Bronchial epithelial cell (primary cell): ENCODE results near the gene NIPA2. TPM values are rescaled to one million over a fixed set of nuclear protein-coding genes. Genes with fewer than 3 reads are reported as not detected.

Experiments used
- DNase-seq: peaks from one replicate; pipeline ENCODE4 v3.0.0-alpha.2; 2010; ENCODE audit warnings: low read depth
- FAIRE-seq: peaks from 2 replicates; lab custom pipeline; 2011; peaks lifted over from hg19 to GRCh38; lab: Jason Lieb, UNC
- H3K27me3 ChIP-seq: 2 replicates; pipeline ENCODE4 v1.5.1; 2011; ENCODE audit warnings: low read length; ENCODE audit not compliant: control insufficient read depth, insufficient read depth
- H3K36me3 ChIP-seq: 2 replicates; pipeline ENCODE4 v1.5.1; 2011; ENCODE audit warnings: low read length; ENCODE audit not compliant: control insufficient read depth, insufficient read depth
- H3K4me3 ChIP-seq: 2 replicates; pipeline ENCODE4 v1.5.1; 2011; ENCODE audit warnings: mild to moderate bottlenecking, low read depth, low read length, control low read depth
- total RNA-seq: library from RNA; depleted of rRNA; stranded (reverse); fragments of >200 nt; gene quantifications from 2 replicates; pipeline ENCODE4 v1.2.1, GENCODE V29; 2014
- TF ChIP-seq, protein P1 (sequence below): IDR thresholded peaks from 2 replicates; pipeline ENCODE4 v1.5.1; 2011; ENCODE audit warnings: mild to moderate bottlenecking, moderate library complexity, low read length, control low read depth, inconsistent platforms; ENCODE audit not compliant: insufficient read depth, severe bottlenecking

NIPA2 gene
- total RNA-seq, 1 donor from 2014 or later = 76.1 TPM

DNA sequence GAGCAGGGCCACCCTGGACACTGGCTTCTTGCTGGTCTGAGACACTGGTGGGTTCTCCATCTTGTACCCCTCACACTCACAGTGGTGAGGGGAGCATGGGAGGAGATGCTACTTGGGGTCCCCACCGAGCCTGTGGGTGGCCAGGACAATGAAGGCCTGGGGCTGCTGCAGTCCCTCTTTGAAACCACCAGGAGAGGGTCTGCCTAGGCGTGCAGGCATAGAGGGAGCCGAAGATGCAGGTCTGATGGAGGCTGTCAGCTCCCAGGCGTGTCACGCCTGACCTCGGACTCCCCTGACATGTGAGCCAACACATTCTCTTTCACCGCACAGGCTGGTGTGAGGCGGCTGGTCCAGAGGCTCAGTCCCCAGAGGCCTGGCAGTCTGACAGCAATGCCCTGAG is 39.1 kb downstream of the NIPA2 start:
- peaks cover 25% of the 10 kb centered on the region for H3K36me3 ChIP-seq
- no peak for FAIRE-seq
- no peaks in the 10 kb centered on the region for H3K27me3 ChIP-seq
- no peak overlapping the region for H3K4me3 ChIP-seq
- DNase-seq = no peak
- TF ChIP-seq, protein P1, sequence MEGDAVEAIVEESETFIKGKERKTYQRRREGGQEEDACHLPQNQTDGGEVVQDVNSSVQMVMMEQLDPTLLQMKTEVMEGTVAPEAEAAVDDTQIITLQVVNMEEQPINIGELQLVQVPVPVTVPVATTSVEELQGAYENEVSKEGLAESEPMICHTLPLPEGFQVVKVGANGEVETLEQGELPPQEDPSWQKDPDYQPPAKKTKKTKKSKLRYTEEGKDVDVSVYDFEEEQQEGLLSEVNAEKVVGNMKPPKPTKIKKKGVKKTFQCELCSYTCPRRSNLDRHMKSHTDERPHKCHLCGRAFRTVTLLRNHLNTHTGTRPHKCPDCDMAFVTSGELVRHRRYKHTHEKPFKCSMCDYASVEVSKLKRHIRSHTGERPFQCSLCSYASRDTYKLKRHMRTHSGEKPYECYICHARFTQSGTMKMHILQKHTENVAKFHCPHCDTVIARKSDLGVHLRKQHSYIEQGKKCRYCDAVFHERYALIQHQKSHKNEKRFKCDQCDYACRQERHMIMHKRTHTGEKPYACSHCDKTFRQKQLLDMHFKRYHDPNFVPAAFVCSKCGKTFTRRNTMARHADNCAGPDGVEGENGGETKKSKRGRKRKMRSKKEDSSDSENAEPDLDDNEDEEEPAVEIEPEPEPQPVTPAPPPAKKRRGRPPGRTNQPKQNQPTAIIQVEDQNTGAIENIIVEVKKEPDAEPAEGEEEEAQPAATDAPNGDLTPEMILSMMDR = no peak

DNA sequence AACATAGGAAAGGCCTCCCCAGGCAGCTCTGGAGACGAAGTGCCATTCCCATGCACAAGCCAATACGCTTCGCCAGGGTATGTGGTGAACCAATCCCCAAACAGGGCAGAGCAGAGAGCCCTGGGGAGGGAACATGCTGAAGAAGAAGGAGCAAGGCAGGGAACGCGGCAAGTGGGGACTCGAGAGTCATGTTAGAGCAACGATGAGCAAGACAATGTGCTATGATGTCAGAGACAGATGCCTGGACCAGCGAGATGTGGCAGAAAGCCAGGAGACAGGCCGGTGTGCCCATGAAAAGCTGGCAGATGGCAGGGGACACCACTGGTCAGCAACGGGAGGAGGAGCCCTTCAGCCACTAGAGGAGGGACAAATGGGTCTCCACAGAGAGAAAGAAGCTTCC is 39.6 kb downstream of the NIPA2 start:
- TF ChIP-seq, protein P1 = no peak
- no peaks in the 10 kb centered on the region for H3K27me3 ChIP-seq
- FAIRE-seq (no peak), DNase-seq (peak; percentile 18)
- H3K4me3 ChIP-seq = no peak overlapping the region
- H3K36me3 ChIP-seq = peaks cover 28% of the 10 kb centered on the region

DNA sequence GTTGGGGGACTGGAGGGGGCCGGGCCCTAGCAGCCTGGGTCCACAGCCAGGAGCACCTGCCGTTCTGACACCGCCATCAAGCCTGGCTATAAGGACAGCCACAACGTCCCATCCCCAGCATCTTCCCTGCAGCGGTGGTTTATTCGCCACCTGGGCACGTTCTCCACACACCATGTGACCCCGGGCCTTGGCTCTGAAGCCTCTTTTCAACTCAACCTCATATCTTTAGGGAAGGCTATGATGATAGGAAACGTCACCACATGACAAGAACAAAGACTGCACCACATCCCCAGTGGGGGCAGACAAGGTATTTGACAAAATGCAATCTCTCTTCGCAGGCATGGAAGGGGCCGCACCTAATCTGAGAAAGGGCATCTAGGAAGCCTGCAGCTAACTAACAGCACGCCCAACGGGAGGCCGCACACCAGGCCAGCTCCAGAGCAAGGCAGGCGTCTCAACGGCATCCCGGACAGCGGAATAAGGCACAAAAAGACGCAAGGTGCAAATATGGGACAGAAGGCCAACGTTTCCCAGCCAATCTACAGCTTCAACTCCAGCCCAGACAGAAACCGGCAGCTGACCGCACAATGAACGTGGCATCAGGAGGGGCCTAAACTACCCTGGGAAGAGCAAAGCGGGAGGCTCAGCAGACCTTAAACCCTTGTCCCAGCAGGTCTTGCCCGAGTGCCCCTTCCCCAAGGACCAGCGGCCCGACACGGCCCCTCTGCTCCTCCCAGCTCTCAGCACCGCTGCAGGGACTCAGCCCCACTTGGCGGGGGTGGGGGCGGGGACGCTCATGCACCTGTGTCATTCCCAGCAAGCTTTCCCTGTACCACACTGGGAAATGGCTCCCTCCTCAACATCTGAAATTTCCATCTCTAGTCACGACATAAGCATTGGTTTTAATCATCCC is 41.9 kb downstream of the NIPA2 start:
- Histone ChIP-seq H3K4me3 (no peak overlapping the region), H3K27me3 (no peaks in the 10 kb centered on the region), H3K36me3 (peaks cover 24% of the 10 kb centered on the region)
- DNase-seq (no peak), FAIRE-seq (no peak)
- TF ChIP-seq, protein P1 = no peak

DNA sequence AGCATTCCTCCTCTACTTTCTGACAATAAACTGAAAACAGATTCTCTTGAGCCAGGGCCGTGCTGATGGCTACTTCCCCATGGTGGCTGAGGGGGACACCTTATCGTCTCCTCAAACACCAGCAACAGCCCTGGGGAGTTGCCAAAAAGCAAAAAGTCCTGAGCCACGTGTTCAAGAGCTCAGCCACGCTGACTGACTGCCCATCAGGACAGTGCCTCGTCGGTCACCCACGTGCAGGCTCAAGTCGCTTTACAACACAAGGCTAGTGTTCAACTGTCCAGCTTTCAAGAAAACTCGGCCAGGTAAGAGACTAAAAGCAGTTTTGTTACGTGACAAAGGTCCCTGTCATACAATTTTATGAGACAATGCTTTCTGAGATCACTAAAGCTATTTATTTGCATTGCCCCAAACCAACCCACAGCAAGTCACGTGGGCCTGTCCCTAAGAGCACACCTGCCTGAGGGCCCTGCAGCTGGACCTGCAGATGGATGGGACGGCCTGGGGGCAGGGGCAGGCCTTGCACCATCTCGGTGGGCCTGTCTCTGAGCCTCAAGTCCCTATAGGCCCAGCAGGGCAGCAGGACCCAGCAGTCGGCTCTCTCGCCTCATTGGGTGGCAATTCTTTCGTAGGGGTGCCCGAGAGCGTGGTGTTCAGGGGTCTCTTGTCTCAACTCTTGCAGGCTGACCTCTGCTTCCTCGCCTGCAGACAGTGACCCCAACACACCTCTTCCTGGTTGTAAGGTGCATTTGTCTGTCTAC is 42.7 kb downstream of the NIPA2 start:
- TF ChIP-seq, protein P1 = no peak
- DNase-seq = no peak
- Histone ChIP-seq H3K36me3 (peaks cover 23% of the 10 kb centered on the region), H3K4me3 (no peak overlapping the region), H3K27me3 (no peaks in the 10 kb centered on the region)
- FAIRE-seq = no peak

DNA sequence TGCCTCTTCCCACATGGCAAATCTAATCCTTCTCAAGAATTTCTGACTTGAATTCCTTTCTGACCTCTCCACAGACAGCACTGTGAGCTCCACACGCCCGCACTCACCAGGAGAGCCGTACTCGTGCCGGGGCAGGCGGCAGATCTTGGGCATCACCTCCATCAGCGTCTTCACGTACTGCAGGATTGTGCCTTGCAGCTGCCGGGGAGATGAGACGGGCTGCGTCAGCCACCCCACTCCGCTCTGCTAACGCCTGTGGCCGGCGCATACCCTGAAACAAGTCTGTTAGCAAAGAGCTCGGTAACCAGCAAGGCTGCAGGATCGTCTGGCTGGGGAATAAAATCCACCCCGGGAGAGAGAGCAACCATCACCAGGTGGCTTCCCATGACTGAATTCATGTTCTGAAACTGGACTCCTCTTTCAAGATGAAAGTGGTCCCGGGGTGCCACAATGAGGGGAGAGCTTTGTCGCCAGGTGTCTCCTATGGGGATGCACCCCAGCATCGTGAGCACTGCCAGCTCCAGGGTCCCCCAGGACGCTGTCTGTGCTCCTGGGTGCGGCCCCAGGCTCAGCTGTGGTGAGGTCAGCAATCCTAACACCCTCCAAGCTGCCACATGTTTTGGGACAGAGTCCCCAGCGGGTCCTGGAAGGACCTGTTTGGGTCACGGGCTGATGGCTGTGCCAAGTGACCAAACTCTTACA is 43.4 kb downstream of the NIPA2 start:
- peaks cover 22% of the 10 kb centered on the region for H3K36me3 ChIP-seq
- no peak overlapping the region for H3K4me3 ChIP-seq
- no peaks in the 10 kb centered on the region for H3K27me3 ChIP-seq
- FAIRE-seq (no peak), DNase-seq (no peak)
- TF ChIP-seq, protein P1 = no peak
